HG03175 (cell line): ENCODE data around the gene SHC3.
"Not testable (repeated sequence)": the region's sequence is repeated elsewhere in the genome, so short reads cannot be mapped to it uniquely, and the experiment has no call there.

Experiments
- ATAC-seq: cut with Tn5 transposase; IDR thresholded peaks from one replicate; pipeline ENCODE4 v1.9.1; 2021; ENCODE audit warnings: mild to moderate bottlenecking, moderate library complexity; ENCODE audit not compliant: unreplicated experiment

The SHC3 gene, protein sequence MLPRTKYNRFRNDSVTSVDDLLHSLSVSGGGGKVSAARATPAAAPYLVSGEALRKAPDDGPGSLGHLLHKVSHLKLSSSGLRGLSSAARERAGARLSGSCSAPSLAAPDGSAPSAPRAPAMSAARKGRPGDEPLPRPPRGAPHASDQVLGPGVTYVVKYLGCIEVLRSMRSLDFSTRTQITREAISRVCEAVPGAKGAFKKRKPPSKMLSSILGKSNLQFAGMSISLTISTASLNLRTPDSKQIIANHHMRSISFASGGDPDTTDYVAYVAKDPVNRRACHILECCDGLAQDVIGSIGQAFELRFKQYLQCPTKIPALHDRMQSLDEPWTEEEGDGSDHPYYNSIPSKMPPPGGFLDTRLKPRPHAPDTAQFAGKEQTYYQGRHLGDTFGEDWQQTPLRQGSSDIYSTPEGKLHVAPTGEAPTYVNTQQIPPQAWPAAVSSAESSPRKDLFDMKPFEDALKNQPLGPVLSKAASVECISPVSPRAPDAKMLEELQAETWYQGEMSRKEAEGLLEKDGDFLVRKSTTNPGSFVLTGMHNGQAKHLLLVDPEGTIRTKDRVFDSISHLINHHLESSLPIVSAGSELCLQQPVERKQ

DNA sequence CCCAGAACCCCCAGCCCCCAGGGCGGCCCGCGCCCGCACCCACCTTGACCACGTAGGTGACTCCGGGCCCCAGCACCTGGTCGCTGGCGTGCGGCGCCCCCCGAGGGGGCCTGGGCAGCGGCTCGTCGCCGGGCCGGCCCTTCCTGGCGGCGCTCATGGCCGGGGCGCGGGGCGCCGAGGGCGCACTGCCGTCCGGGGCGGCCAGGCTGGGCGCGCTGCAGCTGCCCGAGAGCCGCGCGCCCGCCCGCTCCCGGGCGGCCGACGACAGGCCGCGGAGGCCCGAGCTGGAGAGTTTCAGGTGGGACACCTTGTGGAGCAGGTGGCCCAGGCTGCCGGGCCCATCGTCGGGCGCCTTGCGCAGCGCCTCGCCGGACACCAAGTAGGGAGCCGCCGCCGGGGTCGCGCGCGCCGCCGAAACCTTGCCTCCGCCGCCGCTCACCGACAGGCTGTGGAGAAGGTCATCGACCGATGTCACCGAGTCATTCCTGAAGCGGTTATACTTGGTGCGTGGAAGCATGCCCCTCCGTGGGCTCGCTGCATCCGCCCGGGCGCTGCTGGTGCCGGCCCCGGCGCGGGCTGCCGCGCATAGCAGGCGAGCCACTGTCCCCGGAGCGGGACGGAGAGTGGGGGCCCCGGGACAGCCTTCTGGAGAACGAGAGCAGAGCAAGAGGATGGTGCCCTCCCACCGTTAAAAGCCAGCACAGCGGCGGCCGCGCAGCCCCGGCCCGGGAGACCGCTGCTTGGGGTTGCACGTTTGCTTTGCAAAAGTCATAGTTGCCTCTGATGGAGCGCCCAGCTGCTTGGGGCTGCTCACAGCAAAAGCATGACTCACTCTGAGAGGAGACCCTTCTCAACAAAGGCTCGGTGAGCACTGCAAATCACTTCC, at the start of gene SHC3:
Gene SHC3, minus strand, starts transcription at position 875 of the 886 bp plus-strand sequence. Its CDS starts 358 bp downstream, at position 517.
- no peak for ATAC-seq

DNA sequence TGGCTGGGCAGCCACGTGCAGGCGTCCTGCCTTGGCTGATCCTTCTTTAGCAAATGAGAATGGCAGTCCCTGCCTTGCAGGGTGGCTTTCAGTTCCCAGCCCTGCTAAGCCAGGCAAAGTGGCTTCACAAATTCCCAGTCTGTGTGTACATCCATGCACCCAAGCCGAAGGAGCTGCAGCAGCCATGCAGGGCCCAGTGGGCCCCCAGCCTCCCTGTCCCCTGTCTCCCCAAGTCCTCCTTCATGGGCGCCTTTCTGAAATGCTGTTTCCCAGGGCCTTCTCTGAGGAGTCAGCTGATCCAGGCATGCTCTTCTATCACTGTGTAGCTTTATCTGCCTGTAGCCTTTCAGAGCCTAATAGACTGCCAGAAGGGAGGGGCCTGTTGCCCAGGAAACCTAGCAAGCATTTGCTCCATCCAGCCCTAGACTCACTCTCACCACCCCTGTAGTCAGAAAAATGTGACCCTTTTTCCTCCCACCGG, 47.4 kb upstream of the SHC3 start:
- no peak for ATAC-seq

DNA sequence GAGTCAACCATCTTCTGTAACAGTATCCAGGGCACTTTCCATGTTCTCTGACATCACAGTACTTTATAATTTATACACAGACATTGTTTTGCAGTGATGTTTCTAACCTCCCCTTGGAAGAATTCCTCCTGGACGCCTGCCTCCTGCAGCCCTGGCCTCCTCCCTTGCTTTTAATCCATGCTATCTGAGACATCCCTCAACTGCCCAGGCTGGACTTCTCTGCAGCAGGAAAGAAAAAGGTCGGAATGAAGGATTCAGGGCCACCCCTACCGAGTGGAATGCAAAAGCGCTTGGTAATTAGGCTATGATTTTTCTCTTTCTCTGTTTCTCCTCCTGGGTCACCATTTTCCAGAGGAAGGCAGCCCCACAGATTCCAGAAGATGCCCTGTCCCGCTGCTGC, 47.0 kb upstream of the SHC3 start:
- no peak for ATAC-seq

DNA sequence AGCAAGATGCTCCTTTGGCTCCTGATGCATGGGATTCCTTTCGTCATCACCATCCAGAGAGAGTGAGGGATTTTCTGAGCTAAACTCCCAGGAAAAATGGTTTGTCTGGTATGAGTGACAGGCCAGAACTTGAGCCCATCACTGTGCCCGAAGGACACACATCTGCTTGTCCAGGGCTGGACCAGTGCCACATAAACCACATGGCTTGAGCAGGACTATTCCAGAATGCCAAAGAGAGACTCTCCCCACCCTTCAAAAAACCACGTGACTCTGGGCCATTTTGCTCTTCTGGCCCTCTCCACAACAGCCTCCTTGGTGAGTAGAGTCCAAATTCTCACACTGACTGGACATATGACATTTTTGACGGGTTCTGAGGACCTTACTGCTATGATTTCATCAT, 46.4 kb upstream of the SHC3 start:
- no peak for ATAC-seq

DNA sequence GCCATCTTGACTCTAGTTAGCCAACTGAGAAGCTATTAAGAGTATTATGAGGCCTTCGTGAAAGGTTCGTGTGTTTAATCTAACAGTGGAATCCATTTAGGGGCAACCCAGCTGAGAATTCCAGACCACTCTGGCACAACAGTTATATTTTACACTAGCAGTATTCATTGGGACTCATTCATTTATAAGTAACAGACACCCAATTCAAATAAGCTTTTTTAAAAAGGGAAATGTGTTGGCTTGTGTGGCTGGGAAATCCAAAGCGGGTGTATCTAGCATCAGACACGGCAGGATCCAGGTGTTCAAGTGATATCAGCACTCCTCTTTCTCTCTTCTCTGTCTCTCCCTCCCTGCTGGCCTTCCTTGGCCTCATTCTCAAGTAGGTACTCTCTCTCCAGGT, 46.0 kb upstream of the SHC3 start:
- ATAC-seq, result no peak

DNA sequence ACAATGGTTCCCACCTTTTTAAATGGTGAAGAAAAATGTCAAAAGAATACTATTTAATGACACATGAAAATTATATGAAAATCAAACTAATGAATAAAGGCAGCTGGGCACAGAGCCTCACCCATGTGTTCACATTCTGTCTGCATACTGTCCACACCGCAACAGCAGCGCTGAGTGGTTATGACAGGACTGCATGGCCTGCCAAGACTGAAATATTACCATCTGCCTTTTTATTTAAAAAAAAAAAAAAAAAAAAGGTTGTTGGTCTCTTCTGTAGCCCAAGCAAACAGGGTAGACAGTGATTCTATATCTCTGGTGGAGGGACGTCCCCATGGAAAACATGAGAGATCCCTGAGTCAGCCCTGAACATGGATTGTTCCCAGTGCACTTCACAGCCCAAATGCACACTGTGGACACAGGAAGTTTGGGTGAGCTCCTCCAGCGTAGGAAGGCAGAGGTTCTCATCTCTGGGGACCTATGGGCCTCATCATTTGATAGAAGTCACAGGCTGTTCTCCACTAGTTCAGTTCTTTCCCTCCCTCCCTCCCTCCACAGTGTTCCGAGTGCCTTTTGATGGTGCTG, 44.9 kb upstream of the SHC3 start:
- ATAC-seq, result no peak

DNA sequence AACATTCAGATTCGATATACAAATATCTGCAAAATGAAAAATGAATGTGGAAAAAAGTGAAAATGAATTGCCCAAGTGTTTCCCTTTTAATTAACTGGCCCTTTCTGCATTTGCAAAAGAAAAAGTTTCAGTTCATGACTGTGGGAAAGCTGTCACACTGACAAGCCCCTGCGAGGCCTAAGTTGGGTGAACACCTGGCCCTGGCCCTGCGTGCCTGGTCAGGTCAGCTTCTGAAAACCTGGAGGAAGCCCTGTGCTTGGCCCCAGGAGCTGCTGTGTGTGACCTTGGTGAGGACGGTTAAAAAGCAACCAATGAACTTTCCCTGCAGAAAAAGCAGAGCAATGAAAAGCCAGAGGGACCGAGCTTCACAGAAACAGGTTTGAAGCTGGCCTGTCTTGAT, 41.0 kb upstream of the SHC3 start:
- no peak for ATAC-seq

DNA sequence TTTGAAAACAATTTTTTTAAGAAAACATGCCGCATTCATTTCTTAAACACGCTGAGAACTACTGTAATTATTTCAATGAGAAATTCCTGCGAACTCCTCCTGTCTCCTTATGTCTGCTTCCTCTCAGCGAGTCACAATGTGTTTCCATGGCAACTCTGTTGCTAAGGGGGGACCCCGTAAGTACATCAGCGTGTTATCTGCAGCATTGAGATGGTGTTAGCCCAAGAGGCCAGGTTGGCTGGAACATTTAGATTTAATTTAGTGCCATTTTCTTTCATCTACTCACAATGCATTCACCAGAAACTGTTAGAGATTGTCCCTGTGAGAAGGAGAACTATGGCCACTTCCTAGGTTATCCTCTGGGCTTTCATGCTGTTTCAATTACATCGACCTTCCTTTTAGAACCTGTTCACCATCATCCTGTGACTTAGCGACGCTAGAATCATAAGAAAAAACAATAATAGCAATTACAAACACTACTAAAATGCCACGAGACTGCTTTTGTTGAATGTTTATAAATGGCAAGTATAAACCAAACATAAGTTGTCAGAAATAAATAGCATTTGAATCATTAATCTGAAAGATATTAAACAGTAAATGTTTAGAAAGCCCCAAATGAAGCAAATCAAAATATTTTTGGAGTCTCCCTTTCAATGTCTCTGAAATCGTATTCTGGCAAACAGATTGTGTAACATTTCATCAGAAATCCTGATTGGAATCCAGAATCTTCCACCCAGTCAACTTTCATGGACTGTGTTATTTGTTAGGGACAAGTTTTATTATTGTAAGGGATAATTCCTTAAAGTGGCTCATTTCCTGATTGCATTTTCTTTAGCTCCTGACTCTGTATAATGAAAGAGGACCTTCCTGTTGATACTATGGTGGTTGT, 39.7 kb upstream of the SHC3 start:
- no peak for ATAC-seq

DNA sequence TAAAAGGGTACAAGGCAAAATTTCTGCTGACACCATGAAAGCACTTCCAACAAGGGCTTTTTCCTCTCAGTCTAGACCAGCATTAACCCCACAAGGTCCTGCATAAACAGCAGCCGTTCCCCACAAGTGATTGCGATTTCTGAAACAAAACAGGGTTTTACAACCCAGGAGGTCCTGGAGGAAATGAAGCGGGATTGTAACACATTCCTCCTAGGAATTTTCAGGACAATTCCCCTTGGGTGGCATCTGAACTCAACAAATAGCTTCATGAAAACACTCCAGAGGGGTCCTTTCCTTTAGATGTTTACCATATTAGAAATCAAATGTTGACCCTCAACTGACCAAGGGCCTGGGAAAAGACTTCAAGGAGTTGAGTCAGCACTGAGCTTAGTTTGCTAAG, 36.7 kb upstream of the SHC3 start:
- ATAC-seq, result no peak

DNA sequence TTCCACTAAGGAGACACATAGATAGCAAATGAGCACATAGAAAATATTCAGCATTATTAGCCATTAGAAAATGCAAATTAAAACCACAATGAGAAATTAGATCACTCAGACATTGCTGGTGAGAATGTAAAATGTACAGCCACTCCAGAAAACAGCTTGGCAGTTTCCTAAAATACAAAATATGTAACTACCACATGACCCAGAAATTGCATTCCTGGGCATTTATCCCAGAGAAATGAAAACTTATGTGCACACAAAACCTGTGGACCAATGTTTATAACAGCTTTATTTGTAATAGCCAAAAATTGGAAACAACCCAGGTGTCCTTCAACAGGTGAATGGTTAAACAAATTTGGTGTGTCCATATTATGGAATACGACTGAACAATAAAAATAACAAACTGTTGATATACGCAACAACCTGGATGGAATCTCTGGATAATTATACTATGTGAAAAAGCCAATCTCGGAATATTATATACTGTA, 34.8 kb upstream of the SHC3 start:
- no peak for ATAC-seq

DNA sequence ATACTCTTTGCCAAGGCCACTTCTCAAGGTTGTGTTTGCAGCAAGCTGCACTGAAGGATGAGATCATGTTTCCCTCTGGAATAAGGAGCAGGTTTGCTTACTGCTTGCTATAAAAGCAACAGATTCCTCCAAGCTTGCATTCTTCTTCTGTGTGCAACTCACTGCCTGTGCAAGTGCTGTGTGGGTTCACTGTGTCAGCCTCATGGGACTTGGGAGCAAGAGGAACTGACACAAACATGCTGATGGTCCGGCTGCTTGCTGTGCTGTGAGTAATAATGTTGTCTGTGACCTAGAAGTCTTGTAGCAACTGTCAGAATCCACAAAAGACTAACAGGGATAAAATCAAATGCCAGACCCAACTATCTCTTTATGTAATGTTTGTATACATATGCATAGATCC, 33.6 kb upstream of the SHC3 start:
- ATAC-seq, result no peak

DNA sequence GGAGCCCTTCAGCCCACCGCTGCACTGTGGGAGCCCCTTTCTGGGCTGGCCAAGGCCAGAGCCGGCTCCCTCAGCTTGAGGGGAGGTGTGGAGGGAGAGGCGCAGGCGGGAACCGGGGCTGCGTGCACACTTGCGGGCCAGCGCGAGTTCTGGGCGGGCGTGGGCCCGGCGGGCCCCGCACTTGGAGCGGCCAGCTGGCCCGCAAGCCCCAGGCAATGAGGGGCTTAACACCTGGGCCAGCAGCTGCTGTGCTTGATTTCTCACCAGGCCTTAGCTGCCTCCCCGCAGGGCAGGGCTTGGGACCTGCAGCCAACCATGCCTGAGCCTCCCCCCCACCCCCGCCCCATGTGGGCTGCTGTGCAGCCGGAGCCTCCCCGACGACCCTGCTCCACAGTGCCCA, 30.7 kb upstream of the SHC3 start:
- ATAC-seq, result not testable (repeated sequence)

DNA sequence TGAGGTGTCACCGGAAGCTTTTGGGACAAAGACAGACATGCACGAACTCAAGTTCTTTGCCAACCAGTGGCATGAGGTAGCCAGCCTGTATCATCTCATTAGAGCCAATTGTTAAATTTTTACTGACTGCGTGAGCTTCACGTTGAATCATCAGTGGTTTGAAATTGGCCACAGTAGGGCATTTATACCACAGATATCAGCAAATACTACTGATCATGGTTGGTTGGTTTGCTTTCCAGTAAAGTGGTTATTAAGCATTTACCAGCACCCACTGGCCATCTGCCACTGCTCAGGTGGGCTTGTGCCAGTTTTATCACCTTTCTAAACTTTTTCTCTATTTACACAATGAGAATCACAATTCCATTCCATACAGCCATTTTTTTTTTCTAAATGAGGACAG, 28.4 kb upstream of the SHC3 start:
- no peak for ATAC-seq

DNA sequence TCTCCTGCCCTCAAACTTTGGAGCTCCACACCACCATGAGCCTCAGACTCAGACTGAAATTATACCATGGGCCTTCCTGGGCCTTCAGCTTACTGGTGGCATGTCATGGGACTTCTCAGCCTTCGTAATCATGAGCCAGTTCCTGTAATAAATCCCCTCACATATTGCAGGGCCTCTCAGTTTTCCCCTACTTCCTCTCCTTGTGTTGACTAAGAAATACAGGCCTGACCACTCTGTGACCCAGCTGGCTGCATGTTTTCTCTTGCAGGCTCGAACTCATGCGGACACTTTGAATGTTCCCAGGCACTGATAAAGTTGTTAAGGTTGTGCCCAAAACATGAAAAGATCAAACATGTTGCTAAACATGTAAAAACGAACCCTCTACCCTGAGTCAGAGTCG, 26.2 kb upstream of the SHC3 start:
- no peak for ATAC-seq

DNA sequence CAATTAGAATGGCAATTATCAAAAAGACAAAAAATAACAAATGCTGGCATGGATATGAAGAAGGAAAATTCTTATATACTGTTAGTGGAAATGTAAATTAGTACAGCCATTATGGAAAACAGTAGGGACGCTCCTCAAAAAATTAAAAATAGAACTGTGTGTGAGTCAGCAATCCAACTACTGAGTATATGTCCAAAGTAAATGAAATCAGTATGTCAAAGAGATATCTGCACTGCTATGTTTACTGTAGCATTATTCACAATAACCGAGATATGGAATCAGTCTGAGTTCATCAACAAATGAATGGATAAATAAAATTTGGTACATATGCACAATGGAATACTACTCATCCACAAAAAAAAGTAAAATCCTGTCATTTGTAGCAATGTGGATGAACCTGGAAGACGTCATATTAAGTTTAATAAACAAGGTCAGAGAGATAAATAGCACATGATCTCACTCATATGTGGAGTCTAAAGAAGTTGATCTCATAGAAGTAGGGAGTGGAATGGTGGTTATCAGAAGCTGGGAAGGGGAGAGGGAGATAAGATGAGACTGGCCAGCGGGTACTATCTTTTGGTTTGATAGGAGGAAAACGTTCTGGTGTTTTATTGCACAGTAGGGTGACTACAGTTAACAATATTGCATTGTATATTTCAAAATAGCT, 16.6 kb upstream of the SHC3 start:
- ATAC-seq, result no peak

DNA sequence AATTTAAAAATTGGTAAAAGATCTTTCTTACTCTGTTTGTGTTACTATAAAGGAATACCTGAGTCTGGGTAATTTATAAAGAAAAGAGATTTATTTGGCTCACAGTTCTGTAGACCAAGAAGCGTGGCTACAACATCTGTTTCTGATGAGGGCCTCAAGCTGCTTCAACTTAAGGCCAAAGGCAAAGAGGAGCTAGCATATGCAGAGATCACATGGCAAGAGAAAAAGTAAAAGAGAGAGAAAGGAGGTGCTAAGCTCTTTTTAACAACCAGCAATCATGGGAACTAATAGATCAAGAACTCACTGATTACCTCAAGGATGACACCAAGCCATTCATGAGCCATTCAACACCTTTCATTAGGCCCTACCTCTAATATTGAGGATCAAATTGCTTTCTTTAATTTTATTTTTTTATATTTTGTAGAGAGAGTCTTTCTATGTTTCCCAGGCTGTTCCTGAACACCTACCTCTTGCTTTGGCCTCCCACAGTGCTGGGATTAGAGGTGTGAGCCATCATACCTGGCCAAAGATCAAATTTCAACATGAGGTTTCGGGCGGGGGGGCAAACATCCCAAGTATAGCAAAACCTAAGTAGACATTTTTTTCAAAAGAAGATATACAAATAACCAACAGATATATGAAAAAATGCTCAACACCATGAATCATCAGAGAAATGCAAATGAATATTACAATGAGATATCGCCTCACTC, 16.0 kb upstream of the SHC3 start:
- no peak for ATAC-seq

DNA sequence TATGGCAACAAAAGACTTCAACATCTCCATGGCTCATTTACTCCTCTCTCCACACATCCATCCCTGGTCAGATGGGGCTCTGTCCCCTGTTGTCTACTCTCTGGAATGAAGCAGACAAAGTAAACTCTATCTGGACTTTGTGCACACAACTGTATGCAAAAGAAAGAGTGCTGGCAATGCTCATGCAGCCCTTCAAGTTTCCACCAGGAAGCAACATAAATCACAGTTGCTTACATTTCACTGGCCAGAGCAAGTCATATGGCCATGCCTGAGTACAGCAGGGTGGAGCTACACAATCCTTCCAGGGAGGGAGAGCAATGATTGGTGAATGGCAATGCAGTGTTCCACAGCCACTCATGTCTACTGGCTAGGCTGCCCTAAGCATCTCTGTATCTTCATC, 12.4 kb upstream of the SHC3 start:
- no peak for ATAC-seq

DNA sequence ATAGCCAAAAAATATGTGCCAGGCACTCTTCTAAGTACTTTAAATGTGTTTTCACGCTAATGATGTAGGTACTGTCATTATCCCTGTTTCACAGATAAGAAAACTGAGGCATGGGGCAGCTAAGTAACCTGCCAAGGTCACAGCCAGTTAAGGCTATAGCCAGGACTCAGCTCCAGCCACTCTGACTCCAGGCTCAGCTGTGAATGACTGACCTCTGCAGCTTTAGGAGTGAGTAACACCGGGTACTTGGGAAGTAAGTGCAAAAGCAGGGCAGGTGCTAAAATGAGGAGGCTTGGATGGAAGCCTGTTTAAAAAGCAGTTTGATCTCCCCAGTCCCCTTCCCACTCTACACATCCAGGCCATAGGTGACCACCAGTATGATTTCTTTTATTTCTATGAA, 10.6 kb upstream of the SHC3 start:
- ATAC-seq, result no peak

DNA sequence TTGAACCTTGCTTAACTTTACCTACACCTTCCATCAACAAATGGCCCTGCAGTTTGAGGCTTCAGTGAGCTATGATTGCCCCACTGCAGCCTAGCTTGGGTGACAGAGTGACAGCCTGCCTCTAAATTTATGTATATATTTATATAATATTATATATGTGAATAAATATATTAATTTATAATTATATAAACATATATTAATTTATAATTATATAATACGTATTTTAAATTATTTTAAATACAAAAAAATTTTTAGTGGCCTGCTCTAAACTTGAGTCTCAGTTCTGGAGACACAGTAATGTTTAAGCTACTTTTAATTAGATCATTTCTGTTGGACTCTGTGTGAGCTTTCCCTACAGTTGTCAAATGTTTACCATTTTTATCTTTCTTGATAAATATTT, 9.3 kb upstream of the SHC3 start:
- no peak for ATAC-seq
